ENCODE results near the gene FARSB. TPM values are rescaled to one million over a fixed set of nuclear protein-coding genes. Genes with fewer than 3 reads are reported as not detected.
A peak's percentile ranks its signal among the peaks of the same experiment; 100 is the strongest.
"Not testable (repeated sequence)": the region's sequence is repeated elsewhere in the genome, so short reads cannot be mapped to it uniquely, and the experiment has no call there.

The FARSB gene
- total and polyA plus RNA-seq, 2 donors (not counting 1 experiment from before 2014, with no cell fraction given): 9.4 to 34.8 TPM

DNA sequence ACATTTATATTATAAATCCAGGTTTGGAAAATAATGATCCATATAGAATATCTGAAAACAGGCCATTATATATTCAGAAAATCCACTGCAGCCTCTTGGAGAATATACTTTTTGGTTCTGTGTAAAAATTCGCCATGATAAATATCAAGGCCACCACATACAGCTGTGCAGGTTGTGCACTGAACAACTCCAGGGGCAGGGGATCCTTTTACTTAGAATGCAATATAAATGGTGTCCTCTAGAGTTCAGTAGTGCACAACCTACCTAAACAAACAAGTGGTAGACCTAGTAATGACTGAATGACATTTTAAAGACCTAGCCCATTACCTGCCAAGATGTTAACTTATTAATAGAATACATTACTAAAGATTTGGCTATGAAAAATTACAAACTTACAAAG, 37.9 kb upstream of the FARSB start:
- H3K9ac ChIP-seq (ENCODE audit: insufficient read depth, low read length): no peak overlapping the region
- H3K36me3 ChIP-seq (ENCODE audit: control insufficient read depth, insufficient read depth, low read length): no peaks in the 10 kb centered on the region
- H3K4me2 ChIP-seq (ENCODE audit: extremely low read depth, insufficient read depth, low read length): no peak overlapping the region
- H3K9me3 ChIP-seq (ENCODE audit: control insufficient read depth, insufficient read depth, low read depth, low read length): no peaks in the 10 kb centered on the region
- no peaks in the 10 kb centered on the region for H4K20me1 ChIP-seq (ENCODE audit: control insufficient read depth, extremely low read depth, insufficient read depth, low read length)
- H2AFZ ChIP-seq (ENCODE audit: low read length): no peak overlapping the region
- H3K79me2 ChIP-seq (ENCODE audit: control insufficient read depth, insufficient read depth, low read length): no peaks in the 10 kb centered on the region
- H3K27ac ChIP-seq (ENCODE audit: insufficient read depth, low read length): no peak overlapping the region
- H3K4me3 ChIP-seq (replicated peaks in 1 of 4; ENCODE audit: control extremely low read depth in 1 of 4, insufficient read depth in 1 of 4, low read depth in 3 of 4, low read length in 4 of 4): no peak overlapping the region
- TF ChIP-seq EZH2 (IDR thresholded peaks at IDR 0.05; ENCODE audit: low read length, missing control alignments): no peak
- TF ChIP-seq, protein P1, sequence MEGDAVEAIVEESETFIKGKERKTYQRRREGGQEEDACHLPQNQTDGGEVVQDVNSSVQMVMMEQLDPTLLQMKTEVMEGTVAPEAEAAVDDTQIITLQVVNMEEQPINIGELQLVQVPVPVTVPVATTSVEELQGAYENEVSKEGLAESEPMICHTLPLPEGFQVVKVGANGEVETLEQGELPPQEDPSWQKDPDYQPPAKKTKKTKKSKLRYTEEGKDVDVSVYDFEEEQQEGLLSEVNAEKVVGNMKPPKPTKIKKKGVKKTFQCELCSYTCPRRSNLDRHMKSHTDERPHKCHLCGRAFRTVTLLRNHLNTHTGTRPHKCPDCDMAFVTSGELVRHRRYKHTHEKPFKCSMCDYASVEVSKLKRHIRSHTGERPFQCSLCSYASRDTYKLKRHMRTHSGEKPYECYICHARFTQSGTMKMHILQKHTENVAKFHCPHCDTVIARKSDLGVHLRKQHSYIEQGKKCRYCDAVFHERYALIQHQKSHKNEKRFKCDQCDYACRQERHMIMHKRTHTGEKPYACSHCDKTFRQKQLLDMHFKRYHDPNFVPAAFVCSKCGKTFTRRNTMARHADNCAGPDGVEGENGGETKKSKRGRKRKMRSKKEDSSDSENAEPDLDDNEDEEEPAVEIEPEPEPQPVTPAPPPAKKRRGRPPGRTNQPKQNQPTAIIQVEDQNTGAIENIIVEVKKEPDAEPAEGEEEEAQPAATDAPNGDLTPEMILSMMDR (conservative IDR thresholded peaks at IDR 0.05 in 1 of 2, IDR thresholded peaks at IDR 0.05 in 1 of 2; ENCODE audit: low read depth in 1 of 2, low read length in 2 of 2): peak; percentile 7 to 20
- peak in 1 of 2 donors; percentile 43 for DNase-seq (ENCODE audit: low read depth in 2 of 2)
- no peaks in the 10 kb centered on the region for H3K27me3 ChIP-seq (ENCODE audit: control insufficient read depth, insufficient read depth, low read length)
- peaks cover 2% of the 10 kb centered on the region for H3K4me1 ChIP-seq (ENCODE audit: control insufficient read depth, extremely low read depth, insufficient read depth, low read length)

DNA sequence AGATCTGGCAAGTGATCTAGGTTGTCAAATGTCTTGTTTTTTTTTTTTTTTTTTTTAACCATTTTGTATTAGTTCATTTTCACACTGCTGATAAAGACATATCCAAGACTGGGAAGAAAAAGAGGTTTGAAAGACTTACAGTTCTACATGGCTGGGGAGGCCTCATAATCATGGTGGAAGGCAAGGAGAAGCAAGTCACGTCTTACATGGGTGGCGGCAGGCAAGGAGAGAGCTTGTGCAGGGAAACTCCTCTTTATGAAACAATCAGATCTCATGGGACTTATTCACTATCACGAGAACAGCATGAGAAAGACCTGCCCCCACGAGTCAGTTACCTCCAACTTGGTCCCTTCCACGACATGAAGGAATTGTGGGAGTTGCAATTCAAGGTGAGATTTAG, 37.5 kb upstream of the FARSB start:
- not testable (repeated sequence) for H3K4me3 ChIP-seq (replicated peaks in 1 of 4; ENCODE audit: control extremely low read depth in 1 of 4, insufficient read depth in 1 of 4, low read depth in 3 of 4, low read length in 4 of 4); H3K36me3 ChIP-seq (ENCODE audit: control insufficient read depth, insufficient read depth, low read length); DNase-seq (ENCODE audit: low read depth in 2 of 2); H3K4me1 ChIP-seq (ENCODE audit: control insufficient read depth, extremely low read depth, insufficient read depth, low read length); H3K9ac ChIP-seq (ENCODE audit: insufficient read depth, low read length); H3K27ac ChIP-seq (ENCODE audit: insufficient read depth, low read length); H3K27me3 ChIP-seq (ENCODE audit: control insufficient read depth, insufficient read depth, low read length); H3K9me3 ChIP-seq (ENCODE audit: control insufficient read depth, insufficient read depth, low read depth, low read length); H4K20me1 ChIP-seq (ENCODE audit: control insufficient read depth, extremely low read depth, insufficient read depth, low read length); H2AFZ ChIP-seq (ENCODE audit: low read length); H3K4me2 ChIP-seq (ENCODE audit: extremely low read depth, insufficient read depth, low read length); H3K79me2 ChIP-seq (ENCODE audit: control insufficient read depth, insufficient read depth, low read length)

DNA sequence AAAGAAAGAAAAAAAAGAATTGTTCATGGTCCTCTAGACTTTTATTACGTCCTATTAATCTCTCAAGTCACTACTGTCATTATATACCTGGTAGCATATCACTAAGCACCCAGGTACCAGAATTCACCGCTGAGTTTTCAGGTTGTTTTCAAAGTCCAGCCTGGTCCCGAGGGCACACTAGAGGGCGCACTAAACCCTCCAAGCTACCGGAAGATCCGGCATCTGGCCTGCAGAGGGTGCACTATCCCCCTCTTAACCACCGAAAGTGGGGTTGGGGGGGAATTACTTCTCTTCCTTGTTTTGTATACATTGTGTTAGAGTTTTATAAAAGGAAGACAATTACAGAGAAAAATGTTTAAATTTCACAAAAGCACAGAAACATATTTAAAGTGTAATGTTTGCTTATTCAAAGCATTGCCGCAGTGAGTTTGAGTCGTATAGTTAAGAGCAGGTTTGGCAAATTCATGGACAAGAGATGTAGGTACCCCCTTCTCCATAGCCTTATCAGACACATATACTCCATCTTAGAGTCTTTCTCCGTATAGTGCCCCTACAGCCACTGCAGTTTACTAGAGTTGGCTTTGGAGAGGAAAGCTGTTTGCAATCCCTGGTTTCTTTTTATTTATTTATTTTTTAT, 34.8 kb upstream of the FARSB start:
- Histone ChIP-seq H2AFZ (ENCODE audit: low read length) (no peak overlapping the region), H4K20me1 (ENCODE audit: control insufficient read depth, extremely low read depth, insufficient read depth, low read length) (no peaks in the 10 kb centered on the region), H3K27me3 (ENCODE audit: control insufficient read depth, insufficient read depth, low read length) (no peaks in the 10 kb centered on the region), H3K9ac (ENCODE audit: insufficient read depth, low read length) (no peak overlapping the region), H3K4me2 (ENCODE audit: extremely low read depth, insufficient read depth, low read length) (no peak overlapping the region), H3K79me2 (ENCODE audit: control insufficient read depth, insufficient read depth, low read length) (no peaks in the 10 kb centered on the region), H3K27ac (ENCODE audit: insufficient read depth, low read length) (no peak overlapping the region), H3K4me1 (ENCODE audit: control insufficient read depth, extremely low read depth, insufficient read depth, low read length) (peaks cover 2% of the 10 kb centered on the region), H3K4me3 (replicated peaks in 1 of 4; ENCODE audit: control extremely low read depth in 1 of 4, insufficient read depth in 1 of 4, low read depth in 3 of 4, low read length in 4 of 4) (no peak overlapping the region), H3K9me3 (ENCODE audit: control insufficient read depth, insufficient read depth, low read depth, low read length) (no peaks in the 10 kb centered on the region), H3K36me3 (ENCODE audit: control insufficient read depth, insufficient read depth, low read length) (no peaks in the 10 kb centered on the region)
- no peak for TF ChIP-seq EZH2 (IDR thresholded peaks at IDR 0.05; ENCODE audit: low read length, missing control alignments)
- TF ChIP-seq, protein P1 (conservative IDR thresholded peaks at IDR 0.05 in 1 of 2, IDR thresholded peaks at IDR 0.05 in 1 of 2; ENCODE audit: low read depth in 1 of 2, low read length in 2 of 2): peak; percentile 99 to 100
- peak; percentile 64 to 83 for DNase-seq (ENCODE audit: low read depth in 2 of 2)

Measured in fibroblast of lung (primary cell).